ENCODE data around the gene CCNF.
"Not testable (repeated sequence)": the region's sequence is repeated elsewhere in the genome, so short reads cannot be mapped to it uniquely, and the experiment has no call there.

The CCNF gene, protein sequence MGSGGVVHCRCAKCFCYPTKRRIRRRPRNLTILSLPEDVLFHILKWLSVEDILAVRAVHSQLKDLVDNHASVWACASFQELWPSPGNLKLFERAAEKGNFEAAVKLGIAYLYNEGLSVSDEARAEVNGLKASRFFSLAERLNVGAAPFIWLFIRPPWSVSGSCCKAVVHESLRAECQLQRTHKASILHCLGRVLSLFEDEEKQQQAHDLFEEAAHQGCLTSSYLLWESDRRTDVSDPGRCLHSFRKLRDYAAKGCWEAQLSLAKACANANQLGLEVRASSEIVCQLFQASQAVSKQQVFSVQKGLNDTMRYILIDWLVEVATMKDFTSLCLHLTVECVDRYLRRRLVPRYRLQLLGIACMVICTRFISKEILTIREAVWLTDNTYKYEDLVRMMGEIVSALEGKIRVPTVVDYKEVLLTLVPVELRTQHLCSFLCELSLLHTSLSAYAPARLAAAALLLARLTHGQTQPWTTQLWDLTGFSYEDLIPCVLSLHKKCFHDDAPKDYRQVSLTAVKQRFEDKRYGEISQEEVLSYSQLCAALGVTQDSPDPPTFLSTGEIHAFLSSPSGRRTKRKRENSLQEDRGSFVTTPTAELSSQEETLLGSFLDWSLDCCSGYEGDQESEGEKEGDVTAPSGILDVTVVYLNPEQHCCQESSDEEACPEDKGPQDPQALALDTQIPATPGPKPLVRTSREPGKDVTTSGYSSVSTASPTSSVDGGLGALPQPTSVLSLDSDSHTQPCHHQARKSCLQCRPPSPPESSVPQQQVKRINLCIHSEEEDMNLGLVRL

DNA sequence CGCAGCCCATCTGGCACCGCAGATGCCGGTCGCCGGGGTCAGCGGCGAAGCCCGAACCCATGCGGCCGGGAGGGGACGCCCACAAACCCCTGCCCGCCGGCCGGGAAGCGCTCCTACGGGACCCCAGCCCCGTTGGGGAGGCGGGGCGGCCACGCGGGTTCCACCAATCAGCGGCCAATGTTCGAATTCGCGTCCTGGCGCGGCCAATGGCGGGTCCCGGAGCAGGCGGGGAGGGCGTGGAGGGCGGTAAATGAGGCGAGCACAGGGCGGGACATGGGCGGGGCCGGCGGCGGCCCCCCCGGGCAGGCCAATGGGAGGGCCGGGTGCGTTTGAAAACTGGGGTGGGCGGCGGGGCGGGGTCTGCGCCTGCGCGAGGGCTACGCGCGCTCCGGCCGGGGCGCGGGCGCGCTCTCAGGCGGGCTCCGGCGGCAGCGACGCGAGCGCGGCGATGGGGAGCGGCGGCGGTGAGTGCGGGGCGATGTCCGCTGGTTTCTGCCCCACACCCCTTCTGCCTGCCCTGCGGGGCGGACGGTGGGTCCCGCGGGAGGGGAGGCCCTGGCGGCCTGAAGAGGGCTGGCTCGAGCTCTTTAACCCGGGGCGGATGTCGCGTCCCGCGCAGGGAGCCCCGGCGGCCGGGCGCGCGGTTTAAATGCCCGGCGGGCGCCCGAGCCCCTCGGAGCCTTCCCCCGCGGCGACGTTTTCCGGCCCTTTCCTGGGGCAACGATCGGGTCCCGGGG is at the start of gene CCNF:
Gene CCNF, plus strand, starts transcription at position 414 of the 737 bp plus-strand sequence. Its CDS starts 35 bp downstream, at position 449.
- peak; percentile 86 for DNase-seq

DNA sequence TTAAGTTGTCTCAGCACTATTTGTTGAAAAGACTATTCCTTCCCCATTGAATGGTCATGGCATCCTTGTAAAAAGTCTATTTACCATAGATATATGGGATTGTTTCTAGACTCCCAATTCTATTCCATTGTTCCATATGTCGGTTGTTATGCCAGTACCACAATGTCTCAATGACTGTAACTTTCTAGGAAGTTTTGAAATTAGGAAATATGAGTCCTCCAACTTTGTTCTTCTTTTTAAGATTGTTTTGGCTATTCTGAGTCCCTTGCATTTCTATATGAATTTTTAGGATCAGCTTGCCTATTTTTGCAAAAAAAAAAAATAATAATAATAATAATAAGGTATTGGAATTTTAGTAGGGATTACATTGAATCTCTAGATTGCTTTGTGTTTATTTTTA is 45.7 kb upstream of the CCNF start:
- peak; percentile 1 for DNase-seq

DNA sequence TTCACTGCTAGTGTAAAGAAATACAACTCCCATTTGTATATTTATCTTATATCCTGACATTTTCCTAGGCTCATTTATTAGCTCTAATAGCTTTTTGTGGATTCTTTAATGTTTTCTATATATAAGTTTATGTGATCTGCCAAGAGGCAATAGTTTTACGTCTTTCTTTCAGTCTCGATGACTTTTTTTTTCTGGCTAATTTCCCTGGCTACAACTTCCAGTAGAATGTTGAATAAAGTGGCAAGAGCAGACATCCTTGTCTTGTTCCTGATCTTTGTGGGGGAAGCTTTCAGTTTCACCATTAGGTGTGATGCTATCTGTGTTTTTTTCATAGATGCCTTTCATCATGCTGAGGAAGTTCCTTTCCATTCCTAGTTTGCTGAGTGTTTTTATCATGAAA is 44.8 kb upstream of the CCNF start:
- peak; percentile 9 for DNase-seq

- no peak for DNase-seq
Measured at GRCh38 chr16:2385190-2385836, 43.9 kb upstream of the CCNF start.

DNA sequence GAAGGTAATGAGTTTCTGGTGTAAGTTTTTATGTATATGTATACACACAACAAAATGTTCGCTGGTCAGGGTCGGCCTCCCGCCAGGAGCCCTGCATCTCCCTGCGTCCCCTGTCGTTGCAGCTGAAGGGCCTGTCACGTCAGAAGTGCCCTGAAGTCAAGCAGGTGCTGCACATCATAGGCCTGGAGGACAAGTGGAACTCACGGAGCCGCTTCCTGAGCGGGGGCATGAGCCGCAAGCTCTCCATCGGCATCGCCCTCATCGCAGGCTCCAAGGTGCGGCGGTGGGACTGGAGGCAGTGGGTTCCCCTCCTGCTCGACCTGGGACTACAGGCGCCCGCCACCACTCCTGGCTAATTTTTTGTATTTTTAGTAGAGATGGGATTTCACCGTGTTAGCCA is 43.3 kb upstream of the CCNF start:
- not testable (repeated sequence) for DNase-seq

DNA sequence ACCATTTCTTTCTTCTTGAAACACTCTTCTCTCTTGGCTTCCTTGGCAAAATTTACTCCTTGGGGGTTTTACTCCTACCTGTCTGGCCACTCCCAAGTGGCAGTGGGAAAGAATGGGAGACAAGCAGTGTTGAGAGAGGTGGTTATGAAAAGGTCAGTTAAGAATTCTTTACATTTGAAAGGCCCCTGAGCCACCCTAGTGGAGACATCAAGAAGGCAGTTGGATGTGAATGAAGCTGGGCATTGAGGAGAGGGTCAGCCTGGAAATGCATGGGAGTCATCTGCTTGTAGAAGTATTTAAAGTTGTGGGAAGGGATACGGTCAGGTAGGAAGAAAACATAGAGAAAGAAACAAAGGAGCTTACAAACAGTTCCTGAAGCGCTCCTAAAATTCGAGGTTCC is 42.3 kb upstream of the CCNF start:
- DNase-seq: no peak

DNA sequence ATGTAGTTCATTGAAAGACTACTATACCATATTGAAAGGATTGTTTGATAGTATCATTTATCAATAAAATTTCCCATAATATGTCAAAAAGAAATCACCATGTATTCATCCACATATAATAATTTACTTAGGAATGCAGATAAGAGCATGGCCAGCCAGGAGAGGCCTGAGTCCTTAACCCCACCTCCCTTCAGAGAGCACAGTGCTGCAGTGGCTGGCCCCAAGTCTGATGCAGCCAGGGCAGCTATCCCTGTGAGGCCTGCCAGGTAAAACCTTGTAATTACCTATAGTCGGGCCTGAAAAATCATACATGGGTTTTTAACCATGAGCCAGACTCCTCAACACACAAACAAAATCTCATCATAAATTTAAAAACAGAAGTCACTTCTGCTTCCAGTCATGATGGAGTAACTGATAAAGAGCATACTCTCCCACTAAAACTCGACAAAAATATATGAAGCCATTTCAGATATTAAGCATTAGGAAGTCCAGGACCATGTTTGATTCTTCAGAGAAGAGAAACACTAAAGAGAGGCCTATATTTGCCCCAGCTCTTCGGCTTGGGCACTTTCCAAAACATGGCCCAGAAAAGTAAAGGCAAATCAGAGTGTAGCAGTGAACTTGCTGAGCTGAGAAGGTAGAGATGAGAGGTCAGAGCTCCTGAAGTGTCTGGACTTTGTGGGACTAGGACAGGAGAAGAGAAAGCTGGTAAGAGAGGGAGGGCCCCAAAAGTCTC is 40.9 kb upstream of the CCNF start:
- DNase-seq: no peak

DNA sequence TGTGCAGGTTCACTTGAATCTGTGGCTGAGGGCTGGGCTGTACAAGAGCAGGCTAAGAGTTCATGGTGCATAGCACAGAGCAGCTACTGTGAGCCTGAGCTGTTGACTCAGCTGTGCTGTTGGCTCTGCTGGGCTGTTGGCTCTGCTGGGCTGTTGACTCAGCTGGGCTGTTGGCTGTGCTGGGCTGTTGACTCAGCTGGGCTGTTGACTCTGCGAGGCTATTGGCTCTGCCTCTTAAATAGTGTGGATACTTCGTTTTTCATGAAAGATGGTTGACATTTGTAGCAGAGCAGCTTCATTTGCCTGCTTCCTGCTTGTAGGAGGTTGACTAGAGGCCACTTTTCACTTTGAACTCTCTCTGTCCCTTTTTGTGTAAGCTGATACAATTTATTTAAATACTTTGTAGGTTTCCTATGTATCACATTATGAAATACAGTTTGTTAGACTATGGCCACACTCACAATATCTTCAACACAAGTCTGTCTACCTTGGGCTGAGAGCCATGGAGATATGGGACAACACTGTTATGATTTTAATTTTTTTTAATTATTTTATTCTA is 40.3 kb upstream of the CCNF start:
- DNase-seq: no peak

DNA sequence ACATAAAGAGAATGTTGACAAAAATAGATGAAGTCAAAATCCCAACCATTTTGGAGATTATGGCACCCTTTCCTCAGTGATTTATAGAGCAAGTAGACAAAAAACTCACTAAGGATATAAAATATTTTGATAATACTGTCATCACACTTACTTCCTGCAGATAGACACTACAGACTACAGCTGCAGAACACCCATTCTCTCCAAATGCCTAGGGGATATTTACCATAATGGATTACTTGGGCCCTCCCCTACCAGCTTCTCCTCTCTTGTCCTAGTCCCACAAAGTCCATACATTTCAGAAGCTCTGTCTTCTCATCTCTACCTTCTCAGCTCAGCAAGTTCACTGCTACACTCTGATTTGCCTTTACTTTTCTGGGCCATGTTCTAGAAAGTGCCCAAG is 37.2 kb upstream of the CCNF start:
- DNase-seq: no peak

DNA sequence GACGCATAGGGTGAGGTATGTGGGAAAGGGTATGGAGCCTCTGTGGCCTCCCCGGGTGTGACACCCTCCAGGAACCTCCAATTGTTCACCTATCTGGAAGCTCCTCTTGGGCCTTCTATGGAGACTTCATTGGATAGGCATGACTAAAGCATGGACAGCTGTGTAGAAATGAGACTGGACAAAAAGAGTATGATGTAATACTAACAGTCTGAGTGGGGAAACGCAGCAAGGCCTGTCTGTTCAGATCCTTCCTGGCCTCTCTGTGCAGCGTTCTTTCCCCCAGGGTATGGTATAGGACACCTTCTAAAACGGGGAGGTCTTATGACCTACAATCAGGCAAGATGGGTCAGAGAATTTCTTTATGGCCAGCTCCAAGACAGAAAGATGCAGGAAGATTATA is 30.7 kb upstream of the CCNF start:
- no peak for DNase-seq

DNA sequence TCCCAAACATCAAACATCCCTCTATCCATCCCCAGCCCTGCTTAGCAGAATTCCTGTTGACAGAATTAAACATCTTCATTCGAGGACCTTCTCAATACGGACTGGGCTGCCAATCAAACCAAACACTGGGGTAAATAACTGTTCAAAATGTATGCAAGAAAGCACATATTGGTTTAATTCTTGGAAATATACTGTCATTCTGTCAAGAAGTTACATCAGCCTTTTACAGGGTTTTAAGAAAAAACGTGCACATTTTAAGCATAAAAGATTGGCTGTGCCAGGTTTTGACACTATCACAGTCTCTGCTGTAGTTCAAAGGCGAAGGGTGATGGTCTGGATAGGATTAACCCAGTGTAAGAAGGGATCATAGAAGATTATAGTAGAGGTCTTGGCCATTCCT is 25.1 kb upstream of the CCNF start:
- DNase-seq: no peak

GRCh38 chr16:2415085-2415484 is 14.2 kb upstream of the CCNF start:
- DNase-seq: no peak

DNA sequence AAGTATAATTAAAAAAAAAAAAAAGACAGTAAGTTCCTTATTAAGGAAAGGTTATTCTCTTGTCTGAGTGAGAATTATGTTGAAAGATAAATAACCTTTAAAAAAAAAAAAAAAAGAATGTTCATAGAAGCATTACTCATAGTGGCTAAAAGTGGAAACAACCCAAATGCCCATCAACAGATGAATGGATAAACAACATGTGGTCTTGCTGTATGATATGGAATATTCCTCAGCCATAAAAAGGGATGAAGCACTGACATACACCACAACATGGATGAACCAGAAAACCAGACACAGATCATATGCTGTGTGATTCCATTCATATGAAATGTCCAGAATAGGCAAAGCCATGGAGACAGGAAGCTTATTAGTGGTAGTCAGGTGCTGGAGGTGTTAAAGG is 9.2 kb upstream of the CCNF start:
- no peak for DNase-seq

DNA sequence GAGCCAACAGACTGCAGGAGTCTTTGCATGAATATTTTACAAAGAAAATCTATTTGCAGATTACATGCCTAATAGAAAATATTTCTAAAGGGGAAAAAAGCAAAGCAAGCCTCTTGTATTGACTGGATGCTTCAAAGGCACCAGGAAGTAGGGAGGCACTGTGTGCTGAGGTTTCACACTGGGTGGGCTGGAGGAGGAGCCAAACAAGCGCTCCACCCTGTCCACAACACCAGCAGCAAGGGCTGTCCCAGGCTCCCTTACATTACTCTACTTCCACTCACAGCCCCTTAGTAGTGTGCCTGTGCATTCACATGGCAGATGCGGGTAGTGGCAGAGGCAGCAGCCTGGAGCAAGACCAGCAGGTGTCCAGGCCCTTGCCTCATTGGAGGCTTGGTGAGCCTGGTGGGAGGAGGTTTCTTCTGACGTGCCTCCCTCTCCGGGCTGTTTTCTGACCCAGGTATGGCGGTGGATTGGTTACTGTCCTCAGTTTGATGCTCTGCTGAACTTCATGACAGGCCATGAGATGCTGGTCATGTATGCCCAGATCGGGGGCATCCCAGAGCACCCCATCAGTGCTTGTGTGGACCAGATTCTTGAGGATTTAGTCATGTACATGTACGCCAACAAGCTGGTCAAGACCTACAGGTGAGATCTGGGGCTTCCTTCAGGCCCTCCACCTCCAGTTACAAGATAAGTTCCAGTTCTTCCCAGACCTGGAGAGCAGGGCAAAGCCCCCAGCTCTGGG is 7.0 kb upstream of the CCNF start:
- no peak for DNase-seq

GRCh38 chr16:2424061-2425007 is 4.9 kb upstream of the CCNF start:
- DNase-seq: no peak

GRCh38 chr16:2425008-2425518 is 4.2 kb upstream of the CCNF start:
- DNase-seq: no peak

DNA sequence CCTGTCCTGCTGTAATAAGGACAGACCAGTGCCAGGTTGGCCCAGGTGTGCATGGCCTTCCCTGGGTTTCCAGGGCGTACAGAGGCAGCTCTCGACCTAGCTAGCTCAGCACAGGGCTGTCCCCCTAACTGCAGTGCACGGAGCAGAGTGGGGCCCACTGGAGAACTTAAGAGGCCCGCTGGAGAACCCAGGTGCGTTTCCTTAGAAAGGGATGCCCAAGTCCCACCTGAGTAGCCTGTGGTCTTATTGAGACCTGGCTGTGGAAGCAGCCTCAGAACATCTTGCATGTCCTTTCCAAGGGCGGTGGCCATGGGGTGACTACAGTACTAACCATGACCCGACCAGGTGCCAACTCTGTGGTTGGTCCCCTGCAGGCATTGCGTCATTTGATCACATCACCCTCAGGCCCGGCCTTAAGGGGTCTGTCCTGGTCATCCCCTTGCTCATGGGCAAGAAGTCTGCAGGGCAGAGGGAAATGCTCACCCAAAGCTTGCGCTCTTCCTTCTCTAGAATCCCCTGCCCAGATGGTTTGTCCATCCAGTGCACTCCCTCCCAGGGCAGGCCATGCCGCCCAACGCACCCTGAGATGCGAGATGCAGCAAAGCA is 3.3 kb upstream of the CCNF start:
- DNase-seq: no peak

DNA sequence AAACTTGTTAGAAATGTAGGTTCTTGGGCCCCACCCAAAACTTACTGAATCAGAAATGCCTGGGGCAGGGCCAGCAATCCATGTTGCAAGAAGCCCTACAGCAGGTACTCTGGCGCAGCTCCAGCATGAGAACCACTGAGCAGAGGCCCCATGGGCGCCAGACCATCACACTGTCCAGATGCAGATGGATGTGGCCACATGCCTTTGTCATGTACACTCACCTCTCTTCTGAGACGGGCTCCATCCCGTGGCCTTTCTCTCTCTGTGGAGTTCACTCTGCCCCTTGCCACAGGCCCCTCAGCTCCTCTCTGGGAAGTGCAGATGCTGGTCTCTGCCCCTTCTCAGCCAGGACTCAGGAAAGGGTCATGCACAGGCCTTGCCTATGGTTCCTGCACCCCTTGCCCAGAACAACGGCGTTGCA is 2.3 kb upstream of the CCNF start:
- DNase-seq: no peak

DNA sequence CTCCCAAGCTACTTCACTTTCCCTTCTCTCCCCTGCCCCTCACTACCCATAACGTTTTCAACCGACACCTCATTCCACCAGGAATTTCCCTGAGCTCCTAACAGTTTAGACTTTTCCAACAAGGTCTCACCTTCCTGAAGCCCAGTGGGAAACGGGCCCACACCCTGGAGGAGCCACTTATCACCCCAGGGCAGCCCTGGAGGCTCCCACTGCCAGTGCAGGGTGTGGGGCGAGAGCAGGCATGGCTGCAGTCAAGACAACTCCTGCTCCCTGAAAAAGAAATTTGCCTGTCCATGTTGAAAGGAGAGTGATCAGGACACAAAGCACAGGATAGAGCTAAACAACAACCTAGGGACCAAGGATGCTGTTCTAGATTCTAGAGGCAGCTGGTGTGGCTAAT is 1.7 kb upstream of the CCNF start:
- DNase-seq: no peak

Measured in GF-D8 (cell line).